ENCODE measurements around the gene CUL9.

The CUL9 gene

GRCh38 chr6:43255408-43256054 is 73.5 kb downstream of the CUL9 start:
- no peak overlapping the region for H3K4me3 ChIP-seq (replicated peaks; ENCODE audit: low read depth, low read length)
- no peak for DNase-seq (ENCODE audit: extremely low read depth, low read depth)
- no peak for TF ChIP-seq CTCF (IDR thresholded peaks at IDR 0.05; ENCODE audit: low read depth, low read length, missing control alignments)

GRCh38 chr6:43256670-43257366 is 74.8 kb downstream of the CUL9 start:
- no peak for TF ChIP-seq CTCF (IDR thresholded peaks at IDR 0.05; ENCODE audit: low read depth, low read length, missing control alignments)
- DNase-seq (ENCODE audit: extremely low read depth, low read depth) = no peak
- H3K4me3 ChIP-seq (replicated peaks; ENCODE audit: low read depth, low read length) = no peak overlapping the region

GRCh38 chr6:43257367-43258145 is 75.6 kb downstream of the CUL9 start:
- no peak overlapping the region for H3K4me3 ChIP-seq (replicated peaks; ENCODE audit: low read depth, low read length)
- TF ChIP-seq CTCF (IDR thresholded peaks at IDR 0.05; ENCODE audit: low read depth, low read length, missing control alignments) = no peak
- no peak for DNase-seq (ENCODE audit: extremely low read depth, low read depth)

DNA sequence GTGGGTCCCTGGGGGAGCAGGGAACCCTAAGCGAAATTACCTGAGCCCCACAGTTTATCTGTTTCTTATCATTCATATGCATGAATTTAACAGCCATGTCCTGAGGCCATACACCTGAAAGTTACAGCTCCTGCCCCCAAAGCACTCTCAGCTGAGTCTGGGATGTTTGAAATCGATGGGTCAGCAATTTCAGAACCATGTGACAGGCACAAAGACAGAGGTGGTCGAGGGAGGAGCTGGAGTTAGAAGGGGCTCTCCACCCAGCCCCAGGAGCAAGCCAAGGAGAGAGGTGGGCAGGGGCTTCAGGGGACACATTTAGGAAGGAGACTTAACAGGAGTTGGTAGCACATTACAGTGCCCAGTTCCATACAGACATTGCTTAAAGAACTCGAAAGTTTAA is 76.2 kb downstream of the CUL9 start:
- no peak for DNase-seq (ENCODE audit: extremely low read depth, low read depth)
- TF ChIP-seq CTCF (IDR thresholded peaks at IDR 0.05; ENCODE audit: low read depth, low read length, missing control alignments) = no peak
- no peak overlapping the region for H3K4me3 ChIP-seq (replicated peaks; ENCODE audit: low read depth, low read length)

DNA sequence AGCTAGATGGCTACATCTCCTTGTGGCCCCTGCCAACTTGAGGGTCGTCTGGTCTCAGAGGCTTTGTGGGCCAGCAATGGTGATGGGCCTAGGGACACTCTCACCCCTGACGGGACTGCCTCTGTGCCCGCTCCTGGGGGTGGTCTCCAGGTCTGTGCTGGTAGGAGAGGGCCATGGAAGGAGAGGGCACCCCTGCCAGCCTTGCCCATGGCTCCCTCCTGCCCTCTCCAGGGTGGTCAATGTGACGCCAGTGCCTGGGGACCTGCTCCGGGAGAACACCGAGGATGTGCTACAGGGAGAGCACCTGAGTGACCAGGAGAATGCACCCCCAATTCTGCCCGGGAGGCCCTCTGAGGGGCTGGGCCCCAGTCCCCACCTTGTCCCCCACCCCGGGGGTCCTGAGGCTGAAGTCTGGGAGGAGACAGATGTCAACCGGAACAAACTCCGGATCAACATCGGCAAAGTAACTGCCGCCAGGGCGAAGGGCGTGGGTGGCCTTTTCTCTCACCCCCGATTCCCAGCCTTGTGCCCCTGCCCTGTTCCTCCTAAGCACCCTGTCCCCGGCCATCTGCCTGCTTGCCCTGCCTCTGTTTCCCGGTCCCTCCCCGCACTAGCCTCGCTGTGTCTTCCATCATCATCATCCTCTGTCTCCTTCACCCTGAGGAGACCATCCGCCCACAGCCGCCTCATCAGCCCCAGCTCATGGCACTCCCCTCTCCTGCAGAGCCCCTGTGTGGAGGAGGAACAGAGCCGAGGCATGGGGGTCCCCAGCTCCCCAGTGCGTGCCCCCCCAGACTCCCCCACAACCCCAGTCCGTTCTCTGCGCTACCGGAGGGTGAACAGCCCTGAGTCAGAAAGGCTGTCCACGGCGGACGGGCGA is 77.1 kb downstream of the CUL9 start:
- TF ChIP-seq CTCF (IDR thresholded peaks at IDR 0.05; ENCODE audit: low read depth, low read length, missing control alignments) = no peak
- H3K4me3 ChIP-seq (replicated peaks; ENCODE audit: low read depth, low read length) = no peak overlapping the region
- DNase-seq (ENCODE audit: extremely low read depth, low read depth) = no peak

DNA sequence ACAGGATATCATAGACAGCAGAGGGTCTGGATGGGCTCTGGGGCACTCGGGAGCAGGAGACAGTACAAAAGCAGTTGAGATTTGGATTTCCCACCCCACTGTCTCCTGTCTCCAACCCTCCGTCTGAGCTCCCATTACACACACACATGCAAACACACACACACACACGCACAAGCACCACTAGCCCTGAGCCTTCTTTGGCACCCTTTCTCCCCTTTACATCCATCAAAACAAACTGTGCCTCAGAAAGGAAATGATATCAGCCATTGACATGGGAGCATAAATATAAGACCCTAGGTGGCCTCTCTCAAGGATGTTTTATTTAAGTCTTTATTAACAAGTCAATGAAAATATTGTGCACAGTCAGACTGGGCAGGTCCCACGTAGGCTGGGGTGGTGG is 78.8 kb downstream of the CUL9 start:
- H3K4me3 ChIP-seq (replicated peaks; ENCODE audit: low read depth, low read length) = no peak overlapping the region
- TF ChIP-seq CTCF (IDR thresholded peaks at IDR 0.05; ENCODE audit: low read depth, low read length, missing control alignments) = no peak
- no peak for DNase-seq (ENCODE audit: extremely low read depth, low read depth)
